ENCODE data around the gene SOX14.

Gene SOX14

GRCh38 chr3:137764001-137764433 lies at the start of gene SOX14:
SOX14 (plus strand) TSS chr3:137764315; CDS start chr3:137764785, 470 bp downstream.
- no peak for DNase-seq (ENCODE audit: low spot score)

DNA sequence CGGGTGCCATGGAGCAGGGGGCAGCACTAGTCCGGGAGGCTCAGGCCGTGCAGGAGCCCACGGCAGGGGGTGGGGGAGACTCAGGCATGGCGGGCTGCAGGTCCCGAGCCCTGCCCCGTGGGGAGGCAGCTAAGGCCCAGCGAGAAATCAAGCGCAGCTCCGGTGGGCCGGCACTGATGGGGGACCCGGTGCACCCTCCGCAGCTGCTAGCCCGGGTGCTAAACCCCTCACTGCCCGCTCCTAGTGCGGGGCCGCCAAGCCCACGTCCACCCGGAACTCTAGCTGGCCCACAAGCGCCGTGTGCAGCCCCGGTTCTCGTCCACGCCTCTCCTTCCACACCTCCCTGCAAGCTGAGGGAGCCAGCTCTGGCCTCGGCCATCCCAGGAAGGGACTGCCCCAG lies 49.6 kb upstream of the SOX14 start:
- DNase-seq (ENCODE audit: low spot score): no peak

GRCh38 chr3:137724240-137724639 lies 39.9 kb upstream of the SOX14 start:
- no peak for DNase-seq (ENCODE audit: low spot score)

- DNase-seq (ENCODE audit: low spot score): no peak
Measured at GRCh38 chr3:137737208-137737607, 26.9 kb upstream of the SOX14 start.

GRCh38 chr3:137738710-137739109 lies 25.4 kb upstream of the SOX14 start:
- no peak for DNase-seq (ENCODE audit: low spot score)

GRCh38 chr3:137743608-137744007 lies 20.5 kb upstream of the SOX14 start:
- no peak for DNase-seq (ENCODE audit: low spot score)

- DNase-seq (ENCODE audit: low spot score): no peak
Measured at GRCh38 chr3:137746808-137747207, 17.3 kb upstream of the SOX14 start.

- no peak for DNase-seq (ENCODE audit: low spot score)
Measured at GRCh38 chr3:137759505-137759904, 4.6 kb upstream of the SOX14 start.

DNA sequence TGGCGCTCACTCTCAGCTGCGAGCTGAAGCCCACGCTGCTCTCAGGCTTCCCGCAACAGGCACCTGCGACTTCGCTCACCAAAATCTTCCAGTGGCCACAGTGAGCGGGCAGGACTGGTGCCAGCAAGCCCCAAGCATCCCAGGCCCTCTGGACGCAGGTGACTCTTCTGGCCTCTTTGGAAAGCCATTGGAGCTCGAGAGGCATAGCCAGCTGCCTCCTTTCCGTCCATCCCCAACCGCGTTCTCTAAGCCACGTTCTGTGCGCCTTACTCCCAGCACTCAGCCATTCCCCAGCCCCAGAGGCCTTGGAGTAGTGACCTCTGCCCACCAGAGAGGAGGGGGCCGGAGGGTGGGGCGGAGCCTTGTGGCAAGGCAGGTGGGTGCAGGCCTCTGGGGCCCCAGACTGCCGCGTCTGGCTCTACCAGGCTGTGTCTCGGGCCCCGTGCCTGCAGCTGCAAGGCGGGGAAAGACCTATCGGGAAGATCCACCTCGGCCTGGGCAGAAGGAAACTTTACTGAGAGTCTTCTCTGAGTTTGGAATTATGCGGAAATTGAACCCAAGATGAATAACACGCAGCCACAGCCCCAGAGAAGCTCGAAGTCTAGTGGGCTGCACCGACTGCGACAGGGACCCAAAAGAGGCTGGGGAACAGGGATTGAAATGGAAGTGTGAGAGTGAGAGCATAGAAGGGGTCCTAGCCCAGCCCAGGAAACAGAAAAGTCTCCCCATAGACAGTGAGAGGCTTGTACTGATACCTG lies 3.6 kb upstream of the SOX14 start:
- no peak for DNase-seq (ENCODE audit: low spot score)

GRCh38 chr3:137761099-137761562 lies 3.0 kb upstream of the SOX14 start:
- no peak for DNase-seq (ENCODE audit: low spot score)

DNA sequence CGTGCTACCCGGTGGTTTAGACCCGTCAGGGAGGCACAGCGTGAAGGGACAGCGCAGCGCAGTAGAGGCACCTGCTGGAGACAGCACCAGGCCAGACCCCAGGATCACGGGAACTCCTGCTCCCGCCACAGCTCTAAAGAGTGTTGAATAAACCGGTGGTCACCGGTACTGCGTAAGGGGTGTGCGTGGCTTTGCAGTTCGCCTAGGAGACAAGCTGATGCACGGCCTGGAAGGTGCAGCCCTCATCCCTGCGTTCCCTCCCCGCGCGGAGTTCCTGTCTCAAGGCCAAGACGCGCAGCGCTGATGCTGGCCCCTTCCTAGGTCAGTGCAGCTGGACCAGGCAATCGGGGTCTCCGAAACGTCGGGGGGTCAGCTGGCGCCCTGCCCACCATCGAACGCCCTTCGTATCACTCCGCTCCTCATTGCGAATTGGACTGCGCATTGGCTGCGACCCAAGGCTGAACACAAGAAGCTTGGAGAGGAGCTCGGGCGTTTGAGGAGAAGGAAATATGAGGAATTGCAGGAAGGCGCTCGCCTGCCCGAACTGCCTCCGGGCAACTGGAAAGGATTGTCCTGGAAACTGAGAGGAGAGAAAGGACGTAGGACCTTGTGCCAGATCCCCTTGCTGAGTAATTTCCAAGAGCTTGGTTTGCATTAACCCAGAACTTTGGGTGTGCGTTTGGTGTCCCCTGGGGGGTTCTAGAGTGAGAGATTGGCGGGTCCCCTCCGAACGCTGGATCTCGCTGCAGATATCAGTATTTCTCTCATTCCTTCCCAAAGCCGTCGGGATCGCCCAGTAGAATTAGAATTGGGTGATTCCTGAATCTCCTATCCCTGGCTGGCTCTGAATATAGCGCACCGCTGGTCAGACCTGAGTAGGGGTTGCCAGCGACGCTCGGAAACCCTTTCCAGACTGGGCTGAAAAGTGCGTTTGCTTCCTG lies 2.3 kb upstream of the SOX14 start:
- no peak for DNase-seq (ENCODE audit: low spot score)

GRCh38 chr3:137762674-137763593 lies 1.2 kb upstream of the SOX14 start:
- no peak for DNase-seq (ENCODE audit: low spot score)

DNA sequence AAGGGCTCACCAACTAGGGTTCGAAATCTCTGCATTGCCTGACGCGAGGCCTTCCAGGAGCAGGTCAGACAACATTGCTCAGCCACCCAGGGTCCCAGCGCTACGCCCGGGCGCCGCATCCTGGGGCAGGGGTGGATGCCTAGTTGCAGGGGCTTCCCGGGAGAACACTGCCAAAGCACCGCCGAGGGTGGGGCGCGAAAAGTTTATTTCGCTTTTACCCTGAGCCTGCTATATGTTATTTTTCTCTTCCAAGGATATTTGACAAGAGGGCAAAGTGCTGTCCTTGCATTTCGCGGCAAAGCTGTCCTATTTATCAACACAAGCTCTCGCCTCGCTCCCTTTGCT lies 549 bp upstream of the SOX14 start:
- no peak for DNase-seq (ENCODE audit: low spot score)

- DNase-seq (ENCODE audit: low spot score): no peak
Measured at GRCh38 chr3:137764563-137765309, 621 bp downstream of the SOX14 start.

DNA sequence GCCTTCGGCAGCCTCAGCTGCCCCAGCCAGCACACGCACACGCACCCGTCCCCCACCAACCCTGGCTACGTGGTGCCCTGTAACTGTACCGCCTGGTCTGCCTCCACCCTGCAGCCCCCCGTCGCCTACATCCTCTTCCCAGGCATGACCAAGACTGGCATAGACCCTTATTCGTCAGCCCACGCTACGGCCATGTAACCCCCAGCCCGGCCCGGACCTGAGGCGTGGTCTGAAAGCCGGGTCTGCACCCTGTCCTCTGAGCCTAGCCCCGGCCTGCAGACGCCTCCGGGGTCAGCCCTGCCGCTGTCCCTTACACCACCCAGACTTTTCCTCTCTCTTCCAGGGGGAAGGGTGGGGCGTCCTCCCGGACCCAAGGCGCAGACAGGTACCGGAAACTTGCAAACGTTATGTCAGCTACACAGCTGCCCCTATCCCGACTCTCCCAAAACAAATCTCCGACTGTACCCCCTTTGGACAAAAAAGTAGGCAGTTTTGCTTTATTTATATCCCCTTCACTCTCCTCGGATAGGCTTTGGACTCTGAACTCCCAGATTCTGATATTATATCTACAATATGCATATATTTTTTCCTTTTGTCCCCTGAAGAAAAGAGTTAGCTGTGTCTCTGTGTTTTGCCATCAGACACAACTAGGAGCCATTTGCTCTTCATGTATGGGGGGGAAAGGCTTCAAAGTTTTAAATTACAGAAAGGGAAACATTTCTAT lies 1.4 kb downstream of the SOX14 start:
- no peak for DNase-seq (ENCODE audit: low spot score)

GRCh38 chr3:137766041-137766875 lies 2.1 kb downstream of the SOX14 start:
- DNase-seq (ENCODE audit: low spot score): no peak

- DNase-seq (ENCODE audit: low spot score): no peak
Measured at GRCh38 chr3:137766876-137767537, 2.9 kb downstream of the SOX14 start.

DNA sequence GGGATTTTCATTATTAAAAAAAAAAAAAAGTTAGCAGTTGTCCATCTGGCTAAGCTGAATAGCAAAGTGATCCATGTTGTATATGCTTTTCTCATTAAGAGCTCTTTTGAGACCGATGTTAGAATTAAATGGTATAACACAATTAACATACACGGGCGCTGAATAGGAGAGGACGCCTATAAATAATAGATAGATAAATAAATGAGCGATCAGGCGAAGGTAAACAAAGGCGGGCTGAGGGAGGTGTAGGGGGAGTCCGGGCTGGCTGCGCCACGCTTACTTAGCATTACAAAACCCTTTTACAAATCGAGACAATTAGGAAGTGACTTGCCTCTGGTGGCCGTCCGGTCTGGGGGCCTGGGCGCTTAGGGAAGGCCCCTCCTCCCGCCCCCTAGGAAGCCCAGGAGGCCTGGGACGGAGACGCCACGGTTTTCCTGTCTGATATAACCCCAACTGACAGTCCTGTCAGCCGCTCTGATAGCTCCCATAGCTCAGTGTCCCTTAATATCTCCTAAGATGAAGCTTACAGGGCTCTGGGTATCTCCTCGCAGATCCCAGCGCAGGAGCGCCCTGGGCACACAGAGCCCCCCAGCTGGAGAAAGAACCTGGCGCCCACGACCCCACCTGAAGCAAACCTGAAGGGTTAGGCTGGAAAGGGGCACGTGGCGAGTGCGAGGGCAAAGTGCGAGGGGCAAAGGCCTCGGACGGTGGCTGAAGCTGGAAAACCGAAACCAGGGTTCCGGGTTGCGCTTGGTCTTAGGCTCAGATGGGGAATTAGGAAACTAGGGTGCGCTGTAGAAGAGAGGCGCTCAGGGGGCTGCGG lies 3.6 kb downstream of the SOX14 start:
- no peak for DNase-seq (ENCODE audit: low spot score)

Measured in HuH-7 (cell line).